ENCODE data around the gene MOB1B.
"Not testable (repeated sequence)": the region's sequence is repeated elsewhere in the genome, so short reads cannot be mapped to it uniquely, and the experiment has no call there.

The MOB1B gene

GRCh38 chr4:70893790-70894189, 8.4 kb upstream of the MOB1B start:
- no peak overlapping the region for H4K8ac ChIP-seq (ENCODE audit: low read length)
- no peak overlapping the region for H3K23ac ChIP-seq (ENCODE audit: low read length in 2 of 2)
- no peak overlapping the region for H2BK12ac ChIP-seq (ENCODE audit: low read length in 2 of 2)
- no peak overlapping the region for H3K27ac ChIP-seq (ENCODE audit: low read length, poor library complexity, severe bottlenecking)
- no peaks in the 10 kb centered on the region for H3K9me3 ChIP-seq (ENCODE audit: control insufficient read depth, low read length)
- H3K27me3 ChIP-seq (ENCODE audit: control insufficient read depth in 1 of 2, insufficient read depth in 1 of 2, low read length in 2 of 2): no peaks in the 10 kb centered on the region
- H3K18ac ChIP-seq (ENCODE audit: low read depth in 1 of 2, low read length in 2 of 2): no peak overlapping the region
- H3K4me2 ChIP-seq (ENCODE audit: low read length, poor library complexity, severe bottlenecking): no peak overlapping the region
- WGBS: 74% methylated on average over 7 of the region's 7 CpGs
- no peak overlapping the region for H2AFZ ChIP-seq (ENCODE audit: low read depth, low read length)
- no peak overlapping the region for H4K91ac ChIP-seq (ENCODE audit: low read length)
- no peak overlapping the region for H3K4me3 ChIP-seq (ENCODE audit: insufficient read depth in 1 of 2, low read depth in 1 of 2, low read length in 2 of 2)
- H2BK5ac ChIP-seq (ENCODE audit: low read depth, low read length, poor library complexity, severe bottlenecking): no peak overlapping the region
- no peak overlapping the region for H2BK120ac ChIP-seq (ENCODE audit: low read depth, low read length)
- H2AK5ac ChIP-seq (ENCODE audit: low read length, severe bottlenecking): no peak overlapping the region
- H3K79me1 ChIP-seq (replicated peaks; ENCODE audit: low read length, poor library complexity, severe bottlenecking): no peaks in the 10 kb centered on the region
- DNase-seq: no peak
- H3K4ac ChIP-seq (ENCODE audit: low read depth in 1 of 2, low read length in 2 of 2): no peak overlapping the region
- H3K14ac ChIP-seq (ENCODE audit: low read length in 2 of 2): no peak overlapping the region
- H3K4me1 ChIP-seq (ENCODE audit: control insufficient read depth, insufficient read depth, low read depth, low read length): peaks cover 6% of the 10 kb centered on the region
- H3K9ac ChIP-seq (ENCODE audit: low read length): no peak overlapping the region
- no peaks in the 10 kb centered on the region for H3K36me3 ChIP-seq (ENCODE audit: control insufficient read depth in 1 of 2, insufficient read depth in 2 of 2, low read depth in 1 of 2, low read length in 2 of 2)
- no peak overlapping the region for H2BK15ac ChIP-seq (ENCODE audit: low read depth, poor library complexity, severe bottlenecking)

GRCh38 chr4:70895405-70895804, 6.8 kb upstream of the MOB1B start:
- no peak overlapping the region for H3K14ac ChIP-seq (ENCODE audit: low read length in 2 of 2)
- no peak overlapping the region for H3K4ac ChIP-seq (ENCODE audit: low read depth in 1 of 2, low read length in 2 of 2)
- no peak overlapping the region for H4K91ac ChIP-seq (ENCODE audit: low read length)
- no peak overlapping the region for H3K18ac ChIP-seq (ENCODE audit: low read depth in 1 of 2, low read length in 2 of 2)
- H2AFZ ChIP-seq (ENCODE audit: low read depth, low read length): no peak overlapping the region
- H3K4me1 ChIP-seq (ENCODE audit: control insufficient read depth, insufficient read depth, low read depth, low read length): peaks cover 6% of the 10 kb centered on the region
- no peak overlapping the region for H2BK5ac ChIP-seq (ENCODE audit: low read depth, low read length, poor library complexity, severe bottlenecking)
- no peaks in the 10 kb centered on the region for H3K79me1 ChIP-seq (replicated peaks; ENCODE audit: low read length, poor library complexity, severe bottlenecking)
- H3K27me3 ChIP-seq (ENCODE audit: control insufficient read depth in 1 of 2, insufficient read depth in 1 of 2, low read length in 2 of 2): no peaks in the 10 kb centered on the region
- H4K8ac ChIP-seq (ENCODE audit: low read length): no peak overlapping the region
- H2BK12ac ChIP-seq (ENCODE audit: low read length in 2 of 2): no peak overlapping the region
- H2BK120ac ChIP-seq (ENCODE audit: low read depth, low read length): no peak overlapping the region
- DNase-seq: peak; percentile 54
- H3K4me2 ChIP-seq (ENCODE audit: low read length, poor library complexity, severe bottlenecking): no peak overlapping the region
- no peaks in the 10 kb centered on the region for H3K36me3 ChIP-seq (ENCODE audit: control insufficient read depth in 1 of 2, insufficient read depth in 2 of 2, low read depth in 1 of 2, low read length in 2 of 2)
- no peak overlapping the region for H3K9ac ChIP-seq (ENCODE audit: low read length)
- no peak overlapping the region for H3K4me3 ChIP-seq (ENCODE audit: insufficient read depth in 1 of 2, low read depth in 1 of 2, low read length in 2 of 2)
- no peak overlapping the region for H2BK15ac ChIP-seq (ENCODE audit: low read depth, poor library complexity, severe bottlenecking)
- 89% methylated on average over 1 of the region's 2 CpGs for WGBS
- H3K9me3 ChIP-seq (ENCODE audit: control insufficient read depth, low read length): no peaks in the 10 kb centered on the region
- H3K23ac ChIP-seq (ENCODE audit: low read length in 2 of 2): no peak overlapping the region
- H3K27ac ChIP-seq (ENCODE audit: low read length, poor library complexity, severe bottlenecking): peak overlapping the region; percentile 50
- peak overlapping the region; percentile 9 for H2AK5ac ChIP-seq (ENCODE audit: low read length, severe bottlenecking)

GRCh38 chr4:70895811-70896491, 6.2 kb upstream of the MOB1B start:
- peak; percentile 57 for DNase-seq
- H3K4me2 ChIP-seq (ENCODE audit: low read length, poor library complexity, severe bottlenecking): no peak overlapping the region
- H3K36me3 ChIP-seq (ENCODE audit: control insufficient read depth in 1 of 2, insufficient read depth in 2 of 2, low read depth in 1 of 2, low read length in 2 of 2): no peaks in the 10 kb centered on the region
- no peak overlapping the region for H4K8ac ChIP-seq (ENCODE audit: low read length)
- peaks cover 6% of the 10 kb centered on the region for H3K4me1 ChIP-seq (ENCODE audit: control insufficient read depth, insufficient read depth, low read depth, low read length)
- H2BK5ac ChIP-seq (ENCODE audit: low read depth, low read length, poor library complexity, severe bottlenecking): no peak overlapping the region
- H3K14ac ChIP-seq (ENCODE audit: low read length in 2 of 2): no peak overlapping the region
- no peak overlapping the region for H2BK120ac ChIP-seq (ENCODE audit: low read depth, low read length)
- no peaks in the 10 kb centered on the region for H3K9me3 ChIP-seq (ENCODE audit: control insufficient read depth, low read length)
- no peaks in the 10 kb centered on the region for H3K27me3 ChIP-seq (ENCODE audit: control insufficient read depth in 1 of 2, insufficient read depth in 1 of 2, low read length in 2 of 2)
- no peak overlapping the region for H3K23ac ChIP-seq (ENCODE audit: low read length in 2 of 2)
- no peak overlapping the region for H3K18ac ChIP-seq (ENCODE audit: low read depth in 1 of 2, low read length in 2 of 2)
- H3K79me1 ChIP-seq (replicated peaks; ENCODE audit: low read length, poor library complexity, severe bottlenecking): no peaks in the 10 kb centered on the region
- H3K9ac ChIP-seq (ENCODE audit: low read length): no peak overlapping the region
- H2AFZ ChIP-seq (ENCODE audit: low read depth, low read length): no peak overlapping the region
- no peak overlapping the region for H2BK12ac ChIP-seq (ENCODE audit: low read length in 2 of 2)
- H3K4me3 ChIP-seq (ENCODE audit: insufficient read depth in 1 of 2, low read depth in 1 of 2, low read length in 2 of 2): no peak overlapping the region
- no peak overlapping the region for H4K91ac ChIP-seq (ENCODE audit: low read length)
- H2BK15ac ChIP-seq (ENCODE audit: low read depth, poor library complexity, severe bottlenecking): no peak overlapping the region
- H2AK5ac ChIP-seq (ENCODE audit: low read length, severe bottlenecking): no peak overlapping the region
- no peak overlapping the region for H3K4ac ChIP-seq (ENCODE audit: low read depth in 1 of 2, low read length in 2 of 2)
- H3K27ac ChIP-seq (ENCODE audit: low read length, poor library complexity, severe bottlenecking): peak overlapping the region; percentile 50
- 68% methylated on average over 4 of the region's 5 CpGs for WGBS

- H2BK5ac ChIP-seq (ENCODE audit: low read depth, low read length, poor library complexity, severe bottlenecking); H2BK12ac ChIP-seq (ENCODE audit: low read length in 2 of 2); H3K4me3 ChIP-seq (ENCODE audit: insufficient read depth in 1 of 2, low read depth in 1 of 2, low read length in 2 of 2); H3K14ac ChIP-seq (ENCODE audit: low read length in 2 of 2); H3K23ac ChIP-seq (ENCODE audit: low read length in 2 of 2); H3K9ac ChIP-seq (ENCODE audit: low read length); DNase-seq; H3K4me2 ChIP-seq (ENCODE audit: low read length, poor library complexity, severe bottlenecking); H3K9me3 ChIP-seq (ENCODE audit: control insufficient read depth, low read length); H3K18ac ChIP-seq (ENCODE audit: low read depth in 1 of 2, low read length in 2 of 2); H3K36me3 ChIP-seq (ENCODE audit: control insufficient read depth in 1 of 2, insufficient read depth in 2 of 2, low read depth in 1 of 2, low read length in 2 of 2); H2BK120ac ChIP-seq (ENCODE audit: low read depth, low read length); H2AFZ ChIP-seq (ENCODE audit: low read depth, low read length); H3K4me1 ChIP-seq (ENCODE audit: control insufficient read depth, insufficient read depth, low read depth, low read length); H3K27me3 ChIP-seq (ENCODE audit: control insufficient read depth in 1 of 2, insufficient read depth in 1 of 2, low read length in 2 of 2); H4K8ac ChIP-seq (ENCODE audit: low read length); H3K4ac ChIP-seq (ENCODE audit: low read depth in 1 of 2, low read length in 2 of 2); H2AK5ac ChIP-seq (ENCODE audit: low read length, severe bottlenecking); H4K91ac ChIP-seq (ENCODE audit: low read length); H3K27ac ChIP-seq (ENCODE audit: low read length, poor library complexity, severe bottlenecking); H3K79me1 ChIP-seq (replicated peaks; ENCODE audit: low read length, poor library complexity, severe bottlenecking); H2BK15ac ChIP-seq (ENCODE audit: low read depth, poor library complexity, severe bottlenecking): not testable (repeated sequence)
- 98% methylated on average over 3 of the region's 6 CpGs for WGBS
Observed at GRCh38 chr4:70898581-70898980, 3.6 kb upstream of the MOB1B start.
